OCI-LY1 (cell line): ENCODE data around the gene RAD51B.

Experiments
- CTCF ChIP-seq: fragments of 200-600 bp; sonication (generic), shearing (Covaris generic); IDR thresholded peaks from 2 replicates; pipeline ENCODE4 v1.5.1; 2017; ENCODE audit warnings: mild to moderate bottlenecking, antibody characterized with exemption, low read length, moderate library complexity, mixed read lengths
- EZH2 ChIP-seq: fragments of 200-600 bp; sonication (generic), shearing (Covaris generic); IDR thresholded peaks from 2 replicates; pipeline ENCODE4 v1.8.0; 2017; ENCODE audit warnings: borderline replicate concordance, mixed run types, mild to moderate bottlenecking, antibody characterized with exemption, low read length, moderate library complexity, mixed read lengths

- no peak for TF ChIP-seq CTCF
- TF ChIP-seq EZH2 = no peak
These were observed 40.8 kb upstream of the RAD51B start for GRCh38 chr14:67778792-67779191.
